Midbrain (tissue), 1 donor: ENCODE data around the gene SYS1.

Experiments used
- DNase-seq: peaks from one replicate; lab custom pipeline; 2025; lab: John Stamatoyannopoulos, UW

Gene SYS1

DNA sequence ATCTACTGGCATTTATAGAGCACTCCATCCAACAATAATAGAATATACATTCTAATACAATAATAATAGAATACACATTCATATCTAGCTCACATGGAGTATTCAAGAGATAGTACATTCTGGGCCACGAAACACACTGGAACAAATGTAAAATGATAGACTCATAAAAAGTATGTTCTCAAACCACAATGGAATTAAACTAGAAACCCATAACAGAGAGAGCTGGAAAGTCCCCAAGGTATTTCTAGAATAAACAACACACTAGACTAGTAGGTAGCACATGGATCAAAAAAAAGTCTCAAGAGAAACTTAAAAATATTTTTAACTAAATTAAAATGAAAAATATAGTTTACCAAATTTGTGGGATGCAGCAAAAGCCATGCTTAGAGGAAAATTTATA lies 24.3 kb downstream of the SYS1 start:
- no peak for DNase-seq

DNA sequence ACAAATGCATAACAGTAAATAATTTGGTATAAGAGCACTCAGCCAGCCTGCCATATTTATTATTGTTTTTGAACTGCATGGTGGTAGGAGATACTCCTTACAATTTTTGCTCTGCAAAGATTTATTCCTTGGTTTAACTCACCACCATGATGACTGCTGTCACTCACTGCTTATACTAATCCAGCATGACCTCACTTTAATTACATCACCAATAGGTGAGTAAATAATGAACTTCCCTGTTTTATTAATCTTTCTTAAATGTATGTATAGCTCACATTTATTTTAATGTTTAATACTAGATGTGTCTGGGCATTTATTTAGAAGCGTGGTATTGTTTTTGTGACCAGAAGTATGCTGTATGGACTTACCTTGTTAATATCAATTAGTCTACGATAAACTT lies 28.0 kb downstream of the SYS1 start:
- no peak for DNase-seq

DNA sequence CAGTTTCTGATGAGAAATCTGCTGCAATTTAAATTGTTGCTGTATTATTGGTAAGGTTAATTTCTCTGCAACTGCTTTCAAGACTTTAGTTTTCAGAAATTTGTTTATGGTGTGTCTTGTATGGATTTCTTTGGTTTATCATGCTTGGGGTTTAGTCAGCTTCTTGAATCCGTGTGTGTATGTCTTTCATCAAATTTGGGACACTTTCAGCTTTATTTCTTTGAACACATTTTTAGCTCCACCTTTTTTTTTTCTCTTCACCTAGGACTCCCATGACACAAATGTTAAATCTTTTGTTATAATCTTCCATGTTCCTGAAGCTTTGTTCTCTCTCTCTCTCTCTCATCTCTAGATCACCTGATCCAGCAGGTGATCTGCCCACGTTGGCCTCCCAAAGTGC lies 28.6 kb downstream of the SYS1 start:
- no peak for DNase-seq

DNA sequence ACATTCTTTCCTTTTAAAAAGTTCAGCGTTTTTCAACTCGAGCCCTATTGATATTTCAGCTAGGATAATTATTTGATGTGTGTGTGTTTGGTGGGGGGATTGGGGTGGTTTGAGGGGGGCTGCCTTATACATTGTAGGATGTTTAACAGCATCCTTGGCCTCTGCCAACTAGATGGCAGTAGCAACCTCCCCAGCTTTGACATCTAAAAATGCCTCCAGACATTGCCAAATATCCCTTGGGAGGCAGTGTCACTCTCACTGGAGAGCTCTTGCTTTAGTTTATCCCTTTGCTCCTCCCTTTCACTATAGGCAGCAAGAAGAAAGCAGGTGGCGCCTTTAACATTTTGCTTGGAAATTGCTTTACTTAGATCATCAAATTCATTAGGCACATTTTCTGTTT lies 29.8 kb downstream of the SYS1 start:
- peak; percentile 53 for DNase-seq

DNA sequence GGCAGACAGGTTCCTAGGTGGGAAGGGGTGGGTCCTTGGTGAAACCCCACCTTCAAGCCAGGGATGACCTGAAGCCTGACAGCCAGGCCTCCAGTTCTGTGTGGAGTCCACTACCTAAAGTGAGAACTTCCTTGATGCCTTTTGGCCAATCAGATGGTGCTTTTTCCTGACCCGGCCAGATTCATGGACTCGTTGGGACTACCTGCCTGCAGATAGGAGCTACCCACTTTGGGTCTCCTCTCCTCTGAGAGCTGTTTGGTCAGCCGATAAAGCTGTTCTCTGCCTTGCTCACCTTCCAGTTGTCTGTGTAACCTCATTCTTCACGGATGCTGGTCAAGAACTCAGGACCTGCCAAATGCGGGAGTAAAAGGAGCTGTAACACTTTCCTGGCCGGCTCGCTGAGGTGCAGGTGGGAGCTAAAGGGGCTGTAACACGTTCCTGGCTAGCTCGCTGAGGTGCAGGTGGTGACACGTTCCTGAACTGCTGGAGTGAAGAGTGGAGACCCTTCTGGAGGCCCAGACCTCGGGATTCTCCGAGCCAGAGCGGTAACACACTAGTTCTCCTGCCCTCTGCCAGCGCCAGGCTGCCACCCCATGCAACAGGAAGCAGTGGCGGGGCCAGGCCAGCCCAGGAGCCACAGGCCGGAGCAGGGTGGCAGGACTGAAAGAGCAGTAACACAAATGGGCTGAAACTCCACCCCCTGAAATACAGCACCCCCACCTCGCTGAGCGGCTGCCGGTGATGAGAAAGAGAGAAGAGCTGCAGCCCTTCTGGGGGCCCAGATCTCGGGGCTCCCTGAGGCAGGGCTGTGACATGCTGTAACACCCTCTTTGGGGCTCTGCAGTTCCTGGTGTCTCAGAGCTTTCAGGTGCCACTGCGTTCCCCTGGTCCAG lies 31.5 kb downstream of the SYS1 start:
- DNase-seq: no peak

DNA sequence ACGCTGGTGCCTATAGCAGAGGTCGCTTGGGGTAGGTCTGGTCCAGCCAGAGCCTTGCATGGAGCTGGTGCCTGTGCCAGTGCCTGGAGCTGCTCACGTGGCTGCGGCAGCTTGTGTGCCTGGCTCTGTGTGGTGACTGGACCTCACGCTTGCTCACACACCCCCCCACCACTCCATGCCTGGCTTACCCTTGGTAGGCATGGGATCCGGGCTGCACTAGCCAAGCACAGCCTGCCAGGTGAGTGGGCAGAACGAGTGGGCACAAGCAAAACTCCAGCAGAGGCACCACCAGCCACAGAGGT lies 32.1 kb downstream of the SYS1 start:
- no peak for DNase-seq

DNA sequence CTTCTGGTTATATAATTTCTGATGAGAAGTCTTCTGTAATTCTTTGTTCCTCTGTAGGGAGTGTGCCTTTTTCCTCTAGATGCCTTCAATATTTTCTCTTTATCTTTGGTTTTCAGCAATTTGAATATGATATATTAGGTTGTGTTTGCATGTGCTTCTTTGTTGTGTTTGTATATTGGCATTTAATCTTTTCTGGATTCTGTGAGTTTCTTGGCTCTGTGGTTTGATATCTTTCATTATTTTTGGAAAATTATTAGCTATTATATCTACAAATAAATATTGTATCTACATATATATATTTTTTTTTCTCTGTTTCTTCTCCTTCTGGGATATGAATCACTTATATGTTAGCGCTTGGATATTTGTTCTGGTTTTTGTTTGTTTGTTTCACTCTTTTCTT lies 36.1 kb downstream of the SYS1 start:
- DNase-seq: no peak

DNA sequence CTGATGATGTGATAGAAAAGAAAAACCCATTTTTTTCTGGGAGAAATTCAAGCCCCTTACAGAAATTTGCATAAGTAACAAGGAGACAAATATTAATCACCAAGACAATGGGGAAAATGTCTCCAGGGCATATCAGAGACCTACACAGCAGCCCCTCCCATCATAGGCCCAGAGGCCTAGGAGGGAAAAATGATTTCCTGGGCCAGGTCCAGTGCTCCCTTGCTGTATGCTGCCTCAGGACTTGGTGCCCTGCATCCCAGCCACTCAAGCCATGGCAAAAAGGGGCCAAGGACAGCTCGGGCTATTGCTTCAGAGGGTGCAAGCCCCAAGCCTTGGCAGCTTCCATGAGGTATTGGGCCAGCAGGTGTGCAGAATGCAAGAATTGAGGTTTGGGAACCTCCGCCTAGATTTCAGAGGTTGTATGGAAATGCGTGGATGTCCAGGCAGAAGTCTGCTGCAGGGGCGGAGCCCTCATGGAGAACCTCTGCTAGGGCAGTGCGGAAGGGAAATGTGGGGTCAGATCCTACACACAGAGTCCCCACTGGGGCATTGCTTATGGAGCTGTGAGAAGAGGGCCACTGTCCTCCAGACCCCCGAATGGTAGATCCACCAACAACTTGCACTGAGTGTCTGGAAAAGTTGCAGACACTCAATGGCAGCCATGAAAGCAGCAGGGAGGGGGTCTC lies 37.5 kb downstream of the SYS1 start:
- no peak for DNase-seq

DNA sequence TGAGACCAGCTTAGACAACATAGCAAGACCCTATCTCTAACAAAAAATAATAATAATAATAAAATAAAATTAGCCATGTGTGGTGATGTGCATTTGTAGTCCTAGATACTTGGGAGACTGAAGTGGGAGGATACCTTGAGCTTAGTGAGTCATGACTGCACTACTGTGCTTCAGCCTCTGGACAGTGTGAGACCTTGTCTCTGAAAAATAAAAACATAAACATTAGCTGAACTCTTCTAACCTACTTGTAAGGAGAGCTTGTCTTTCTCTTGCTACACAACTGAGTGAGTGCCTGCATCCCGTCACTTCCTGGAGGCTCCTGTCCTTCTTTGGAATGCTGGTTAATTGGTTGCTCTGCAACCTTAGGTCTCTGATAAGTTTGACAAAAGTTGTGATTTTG lies 40.0 kb downstream of the SYS1 start:
- no peak for DNase-seq

DNA sequence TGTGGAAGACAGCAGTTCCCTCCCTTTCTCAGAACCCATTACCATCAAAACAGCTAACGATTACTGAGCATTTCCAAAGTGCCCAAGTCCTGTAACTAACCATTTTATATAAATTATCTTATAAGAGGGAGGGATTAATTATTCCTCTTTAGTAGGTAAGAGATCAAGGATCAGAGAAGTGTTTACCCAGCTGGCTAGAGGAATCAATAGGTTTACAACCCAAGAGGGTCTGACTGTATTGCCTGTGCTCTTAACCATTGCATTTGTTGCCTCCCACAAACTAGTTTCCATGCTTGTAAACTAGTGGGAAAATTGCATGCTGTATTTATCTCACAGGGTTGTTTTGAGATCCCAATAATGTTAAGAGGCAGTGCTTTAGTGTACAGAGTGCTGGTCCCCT lies 41.5 kb downstream of the SYS1 start:
- DNase-seq: no peak

DNA sequence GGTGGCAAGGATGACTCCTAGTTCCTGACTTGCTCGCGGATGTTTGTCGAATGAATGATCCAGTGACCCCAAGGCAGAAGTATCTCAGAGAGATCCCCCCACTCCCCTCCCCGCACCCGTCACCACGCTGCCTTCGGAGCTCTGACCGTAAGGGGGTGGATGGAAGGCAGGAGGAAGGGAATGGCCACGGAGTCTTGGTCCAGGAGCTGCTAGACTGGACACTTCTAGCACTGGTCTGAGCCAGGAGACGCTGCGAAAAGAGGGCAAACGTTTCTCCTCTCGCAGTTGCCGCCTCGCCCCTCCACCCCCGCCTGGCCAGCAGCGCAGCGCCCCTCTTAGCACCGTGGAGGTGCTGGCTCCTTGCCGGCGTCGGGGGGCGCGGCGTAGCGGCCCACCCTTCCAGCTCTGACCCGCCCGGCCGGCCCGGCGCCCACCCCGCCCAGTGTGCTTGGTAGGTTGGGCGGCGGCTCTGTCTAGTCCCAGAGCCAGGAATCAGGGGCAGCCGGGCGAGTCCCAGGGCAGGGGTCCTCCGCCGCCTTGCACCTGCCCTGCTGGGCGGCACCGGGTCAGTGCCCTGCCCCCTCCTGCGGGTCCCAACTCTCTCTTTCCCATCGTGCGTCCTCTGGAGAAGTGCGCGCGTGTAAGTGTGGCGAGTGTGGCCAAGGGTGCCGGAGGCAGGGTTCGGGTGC lies 42.8 kb downstream of the SYS1 start:
- no peak for DNase-seq

DNA sequence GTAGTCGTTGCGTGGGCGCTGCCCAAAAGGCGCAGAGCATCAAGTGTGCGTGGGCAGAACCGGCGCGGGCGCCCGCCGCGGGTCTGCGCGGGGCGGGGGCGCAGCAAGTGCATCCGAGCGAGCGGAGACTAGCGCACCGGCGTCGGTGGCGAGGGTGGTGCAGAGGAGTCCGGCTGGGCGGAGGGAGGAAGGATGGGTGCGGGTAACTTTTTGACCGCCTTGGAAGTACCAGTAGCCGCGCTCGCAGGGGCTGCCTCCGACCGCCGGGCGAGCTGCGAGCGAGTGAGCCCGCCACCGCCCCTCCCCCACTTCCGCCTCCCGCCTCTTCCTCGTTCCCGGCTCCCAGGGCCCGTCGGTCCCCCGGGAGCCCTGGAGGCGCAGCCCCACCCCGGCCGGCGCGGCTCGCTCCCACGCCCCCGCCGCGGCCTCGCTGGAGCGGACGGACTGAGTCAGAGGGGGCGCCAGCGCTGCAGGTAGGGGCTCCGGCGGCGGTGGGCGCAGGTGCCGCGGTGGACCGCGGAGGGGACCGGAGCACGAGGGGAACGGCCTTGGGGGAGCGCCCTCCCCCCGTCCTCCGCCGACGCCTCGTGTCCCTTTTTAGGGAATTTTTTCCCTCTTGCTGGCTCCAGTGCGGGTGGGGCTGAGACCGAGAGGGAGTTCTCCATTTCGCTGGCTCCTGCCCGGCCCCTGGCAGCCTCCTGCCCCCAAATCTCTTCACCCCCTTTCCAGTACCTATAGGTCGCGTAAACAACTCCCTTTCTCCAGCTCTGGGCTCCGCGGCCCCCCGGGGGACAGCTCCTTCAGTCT lies 43.5 kb downstream of the SYS1 start:
- peak; percentile 70 for DNase-seq

DNA sequence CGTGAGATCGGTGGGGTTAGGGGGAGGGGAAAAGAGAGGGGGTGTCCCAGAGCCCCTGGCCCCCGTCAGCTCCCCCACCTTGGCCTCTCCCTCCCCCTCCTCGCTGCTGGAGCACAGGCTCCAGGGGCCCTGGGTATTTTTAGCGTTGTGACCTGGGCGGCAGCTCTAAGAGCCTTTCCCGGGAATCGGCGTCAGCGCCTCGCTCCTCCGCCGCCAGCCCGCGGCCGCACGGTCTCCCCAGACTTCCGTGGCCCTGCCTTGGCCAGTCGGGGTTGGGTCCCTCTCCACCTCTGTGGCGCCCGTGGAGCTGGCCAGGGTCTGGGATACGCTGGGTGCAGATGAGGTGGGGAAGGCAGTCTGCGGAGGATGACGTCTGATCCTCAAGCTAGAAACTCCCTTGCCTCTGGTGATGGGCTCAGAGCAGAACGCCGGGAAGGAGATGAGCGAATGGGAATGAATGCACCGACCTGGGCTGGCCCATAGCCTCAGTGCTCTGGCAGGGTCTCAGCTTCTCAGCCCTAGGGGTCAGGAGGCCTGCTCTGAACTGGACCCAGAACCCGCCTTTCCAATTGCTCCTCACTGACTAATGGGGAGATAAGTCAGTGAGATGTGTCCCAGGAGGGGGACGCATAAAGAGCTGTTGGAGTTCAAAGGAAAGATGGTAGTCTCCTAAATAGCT lies 44.2 kb downstream of the SYS1 start:
- DNase-seq: peak; percentile 68

DNA sequence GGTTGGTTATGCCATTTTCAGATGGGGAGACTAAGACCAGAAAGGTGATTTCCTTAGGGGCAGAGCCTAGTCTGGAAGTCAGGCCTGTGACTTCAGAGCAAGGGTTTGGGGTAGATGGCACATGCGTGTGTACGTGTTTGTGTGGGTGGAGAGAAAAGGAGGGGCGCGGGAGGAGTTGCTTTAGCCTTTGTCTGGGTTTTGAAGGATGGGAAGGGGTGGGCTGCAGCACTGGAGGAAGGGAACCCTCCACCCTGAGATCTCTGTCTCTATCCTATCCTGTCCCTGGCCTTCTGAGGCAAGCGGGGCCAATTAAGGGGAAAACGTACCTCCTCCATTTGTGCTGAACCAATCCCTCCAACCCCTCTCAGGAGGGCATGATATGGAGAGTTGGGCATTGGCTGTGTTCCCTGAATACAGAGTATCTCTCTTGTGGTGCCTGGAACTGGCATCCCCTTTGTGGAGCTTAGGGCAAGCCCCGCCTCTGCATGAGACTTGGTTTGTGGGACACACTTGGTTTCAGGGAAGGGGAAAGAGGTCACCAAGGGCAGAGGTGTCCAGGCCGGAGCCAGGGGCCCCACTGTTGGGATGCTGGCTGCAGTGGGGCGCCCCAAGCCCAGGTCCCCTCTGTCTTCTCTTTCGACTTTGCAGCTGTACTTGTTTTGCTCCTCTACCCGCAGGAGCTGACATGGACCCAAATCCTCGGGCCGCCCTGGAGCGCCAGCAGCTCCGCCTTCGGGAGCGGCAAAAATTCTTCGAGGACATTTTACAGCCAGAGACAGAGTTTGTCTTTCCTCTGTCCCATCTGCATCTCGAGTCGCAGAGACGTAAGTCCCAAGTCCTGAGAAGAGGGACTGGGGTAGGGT lies 45.1 kb downstream of the SYS1 start, which contains the start of gene DBNDD2:
DBNDD2 (plus strand) TSS at position 507 of the 863 bp plus-strand sequence; CDS start at position 686, 179 bp downstream.
- peak; percentile 91 for DNase-seq

DNA sequence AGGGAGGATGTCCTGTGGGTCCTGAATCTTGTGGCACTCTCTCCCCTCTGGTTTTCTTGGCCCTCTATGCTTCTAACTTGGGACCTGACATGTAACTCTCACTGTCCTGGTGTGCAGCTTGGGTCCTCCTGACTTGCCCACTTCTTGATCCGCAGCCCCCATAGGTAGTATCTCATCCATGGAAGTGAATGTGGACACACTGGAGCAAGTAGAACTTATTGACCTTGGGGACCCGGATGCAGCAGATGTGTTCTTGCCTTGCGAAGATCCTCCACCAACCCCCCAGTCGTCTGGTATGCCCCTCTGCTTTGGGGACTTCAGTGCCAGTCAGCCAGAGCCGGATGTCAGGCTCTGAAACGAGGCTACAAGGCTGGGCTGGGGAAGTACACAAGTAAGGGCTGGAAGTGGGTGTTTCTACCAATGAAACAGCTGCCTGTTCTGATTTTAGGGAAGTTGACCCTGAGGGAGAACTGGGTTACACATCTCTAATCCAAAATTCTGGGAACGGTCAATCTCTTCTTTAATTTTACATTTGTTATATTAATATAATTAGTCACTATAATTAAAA lies 45.8 kb downstream of the SYS1 start:
- peak; percentile 45 for DNase-seq

DNA sequence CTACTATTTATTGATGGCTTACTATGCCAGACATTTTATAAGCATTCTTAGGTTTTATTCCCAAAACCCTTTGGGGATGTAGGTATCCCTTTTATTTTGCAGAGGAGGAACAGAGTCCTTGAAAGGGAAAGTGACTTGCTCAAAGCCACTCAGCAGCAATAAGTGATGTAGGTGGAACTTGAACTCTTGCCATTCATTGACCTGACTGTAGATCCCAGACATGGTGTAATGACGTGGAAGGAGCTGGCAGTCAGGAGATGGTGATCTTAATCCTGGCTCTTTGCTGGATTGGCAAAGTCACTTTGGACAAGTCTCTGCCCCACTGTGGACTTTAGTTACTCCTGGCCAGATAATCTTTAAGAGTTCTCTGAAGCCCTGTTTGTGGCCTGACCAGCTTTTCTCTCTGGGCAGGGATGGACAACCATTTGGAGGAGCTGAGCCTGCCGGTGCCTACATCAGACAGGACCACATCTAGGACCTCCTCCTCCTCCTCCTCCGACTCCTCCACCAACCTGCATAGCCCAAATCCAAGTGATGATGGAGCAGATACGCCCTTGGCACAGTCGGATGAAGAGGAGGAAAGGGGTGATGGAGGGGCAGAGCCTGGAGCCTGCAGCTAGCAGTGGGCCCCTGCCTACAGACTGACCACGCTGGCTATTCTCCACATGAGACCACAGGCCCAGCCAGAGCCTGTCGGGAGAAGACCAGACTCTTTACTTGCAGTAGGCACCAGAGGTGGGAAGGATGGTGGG lies 46.7 kb downstream of the SYS1 start:
- no peak for DNase-seq

DNA sequence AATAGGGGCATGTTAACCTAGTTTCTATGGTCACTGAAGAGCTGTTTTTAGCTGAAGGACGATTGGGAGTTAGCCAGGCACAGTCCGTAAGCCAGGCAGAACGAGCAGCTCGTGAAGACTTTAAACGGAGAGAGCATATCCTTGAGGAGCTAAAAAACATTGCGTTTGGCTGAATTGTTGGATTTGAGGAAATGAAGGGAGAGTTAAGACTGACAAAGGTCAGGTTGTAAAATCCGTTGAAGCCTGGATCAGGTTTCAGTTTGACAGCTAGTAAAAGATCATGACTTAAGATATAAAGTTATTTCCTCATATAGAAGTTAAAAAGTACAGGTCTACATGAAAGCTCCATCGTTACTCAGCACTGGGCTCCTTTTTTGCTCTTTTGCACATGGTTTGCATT lies 47.9 kb downstream of the SYS1 start:
- peak; percentile 20 for DNase-seq

DNA sequence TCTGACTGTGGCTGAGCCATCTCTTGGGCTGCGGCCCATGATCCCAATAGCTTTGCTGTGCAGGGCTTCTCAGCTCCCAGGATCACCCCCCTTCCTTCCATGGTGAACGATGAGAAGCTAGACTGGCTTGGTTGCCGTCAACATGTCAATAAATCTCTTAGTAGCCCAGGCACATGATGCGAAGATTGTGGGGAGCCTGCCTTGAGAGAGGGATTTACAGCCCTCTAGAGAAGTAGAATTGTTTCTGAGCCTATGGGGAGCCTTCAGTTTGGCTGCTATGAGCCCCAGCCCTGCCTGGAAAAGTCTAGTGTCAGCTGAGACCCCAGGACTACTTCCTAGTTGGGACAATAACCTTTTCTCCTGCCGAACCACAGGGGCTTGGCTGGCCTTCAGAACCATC lies 49.7 kb downstream of the SYS1 start:
- DNase-seq: no peak

DNA sequence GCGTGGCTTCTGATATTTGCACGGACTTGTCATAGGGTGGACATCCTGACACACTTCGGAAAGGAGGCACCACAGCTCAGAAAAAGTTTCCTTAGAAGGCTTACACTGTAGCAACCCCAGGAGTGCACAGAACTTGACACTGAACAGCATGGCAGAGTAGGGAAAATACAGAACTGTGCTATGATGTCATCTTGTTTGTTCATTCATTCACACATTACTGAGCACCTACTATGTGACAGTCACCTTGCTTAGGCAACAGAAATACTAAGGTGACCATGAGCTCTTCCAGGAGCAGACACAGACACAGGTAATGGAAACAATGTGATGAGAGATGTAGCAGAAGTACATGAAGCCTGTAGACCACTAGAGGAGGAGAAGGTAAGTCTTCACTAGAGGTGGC lies 50.5 kb downstream of the SYS1 start:
- DNase-seq: no peak
